NOMO-1 treated with dmso at 0.1 percent for 144 hours (cell line): ENCODE data around the gene PRCP.

Experiments
- DNase-seq: peaks from one replicate; lab custom pipeline; 2025; ENCODE audit not compliant: unreplicated experiment; lab: John Stamatoyannopoulos, UW

PRCP gene

GRCh38 chr11:82907371-82907770 is 7.1 kb upstream of the PRCP start:
- no peak for DNase-seq

GRCh38 chr11:82906931-82907330 is 6.7 kb upstream of the PRCP start:
- DNase-seq = no peak

DNA sequence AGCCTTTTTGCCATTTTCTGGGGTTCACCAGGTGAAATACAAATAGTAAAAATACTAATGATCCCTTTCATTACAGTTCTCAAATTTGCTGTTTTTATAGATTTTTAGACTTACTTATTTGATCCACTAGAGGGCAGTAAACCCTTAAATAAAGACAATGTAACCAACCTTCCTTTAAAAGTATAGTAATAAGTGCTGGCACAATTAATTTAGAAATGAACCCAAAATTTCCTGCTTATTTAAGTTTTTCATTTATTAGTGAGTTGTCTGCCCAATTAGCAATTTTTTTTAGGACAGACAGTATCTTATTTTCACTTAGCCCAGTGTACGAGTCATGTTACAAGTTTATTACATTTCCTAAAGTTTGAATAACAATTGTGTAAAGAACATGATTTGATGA is 6.0 kb upstream of the PRCP start:
- DNase-seq = no peak

DNA sequence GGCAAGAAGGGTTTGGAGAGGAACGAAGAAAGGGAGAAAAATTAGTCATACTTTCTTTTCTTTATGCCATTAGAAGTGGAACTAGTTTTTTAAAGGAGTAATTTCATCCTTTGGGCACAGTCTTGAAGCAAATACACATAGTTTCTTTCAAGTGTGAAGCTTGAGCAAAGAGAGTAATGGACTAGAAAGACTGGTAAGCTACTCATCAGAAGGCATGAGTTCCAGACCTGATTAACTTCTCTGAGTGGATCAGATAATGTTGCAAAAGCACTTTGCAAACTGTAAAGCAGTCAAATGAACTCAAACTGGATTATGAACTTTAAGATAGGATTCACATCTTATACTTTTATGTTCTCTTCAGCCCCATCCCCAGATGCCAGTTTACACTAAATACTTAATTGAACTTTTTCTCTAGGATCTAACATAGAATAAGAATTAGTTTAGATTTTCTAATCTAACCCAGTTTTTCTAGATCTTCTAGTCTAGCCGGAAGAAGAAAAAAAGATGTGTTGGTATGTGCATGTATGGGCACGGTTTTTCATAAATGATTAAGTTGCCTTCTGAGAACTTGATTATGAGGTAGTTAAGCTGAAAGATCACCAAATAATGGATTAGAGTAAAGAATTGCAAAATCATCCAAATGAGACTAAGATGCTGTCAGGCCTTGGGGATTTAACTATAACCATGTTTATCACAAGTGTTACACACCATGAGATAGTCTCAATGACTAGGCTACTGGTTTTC is 3.8 kb upstream of the PRCP start:
- DNase-seq = no peak

DNA sequence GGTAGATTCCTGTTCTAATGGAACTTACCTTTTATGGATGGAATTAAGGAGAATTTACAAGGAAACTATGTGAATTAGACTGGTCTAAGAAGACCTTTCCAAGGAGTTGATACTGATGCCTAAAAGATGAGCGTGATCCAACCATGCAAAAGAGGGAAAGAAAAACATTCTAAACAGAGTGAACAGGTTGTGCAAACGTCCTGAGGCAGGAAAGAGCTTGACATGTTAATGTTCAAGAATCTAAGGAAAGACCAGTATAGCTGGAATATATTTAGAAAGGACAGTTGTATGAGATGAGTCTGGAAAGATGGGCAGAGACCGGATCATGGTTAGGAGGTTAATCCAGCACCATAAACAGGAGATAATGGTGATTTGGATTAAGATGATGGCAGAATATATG is 2.6 kb upstream of the PRCP start:
- no peak for DNase-seq

DNA sequence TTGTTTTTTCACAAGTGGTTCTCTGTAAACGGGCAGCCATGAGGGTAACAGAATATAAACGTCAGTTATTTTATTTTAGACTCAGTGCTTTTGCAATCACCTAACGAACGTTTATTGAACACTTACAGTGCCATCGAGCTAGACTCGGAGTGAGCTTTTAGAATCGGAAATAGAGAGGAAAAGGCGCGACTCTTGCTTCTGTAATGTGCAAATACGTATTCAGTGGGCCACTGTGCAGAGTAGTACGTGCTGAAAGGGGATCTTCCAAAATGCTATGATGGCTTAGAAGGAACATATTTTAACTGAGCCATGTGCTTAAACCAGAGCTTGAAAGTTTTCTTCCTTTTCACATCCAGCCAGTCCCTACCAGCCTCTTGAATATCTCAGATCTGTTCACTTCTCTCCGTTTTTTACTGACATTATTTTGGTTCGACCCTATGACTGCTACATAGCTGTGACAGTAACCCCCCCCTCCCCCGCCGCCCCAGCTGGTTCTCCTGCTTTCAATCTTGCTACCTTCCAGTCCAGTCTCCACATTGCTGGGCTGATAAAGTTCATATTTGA is 1.8 kb upstream of the PRCP start:
- DNase-seq = no peak

DNA sequence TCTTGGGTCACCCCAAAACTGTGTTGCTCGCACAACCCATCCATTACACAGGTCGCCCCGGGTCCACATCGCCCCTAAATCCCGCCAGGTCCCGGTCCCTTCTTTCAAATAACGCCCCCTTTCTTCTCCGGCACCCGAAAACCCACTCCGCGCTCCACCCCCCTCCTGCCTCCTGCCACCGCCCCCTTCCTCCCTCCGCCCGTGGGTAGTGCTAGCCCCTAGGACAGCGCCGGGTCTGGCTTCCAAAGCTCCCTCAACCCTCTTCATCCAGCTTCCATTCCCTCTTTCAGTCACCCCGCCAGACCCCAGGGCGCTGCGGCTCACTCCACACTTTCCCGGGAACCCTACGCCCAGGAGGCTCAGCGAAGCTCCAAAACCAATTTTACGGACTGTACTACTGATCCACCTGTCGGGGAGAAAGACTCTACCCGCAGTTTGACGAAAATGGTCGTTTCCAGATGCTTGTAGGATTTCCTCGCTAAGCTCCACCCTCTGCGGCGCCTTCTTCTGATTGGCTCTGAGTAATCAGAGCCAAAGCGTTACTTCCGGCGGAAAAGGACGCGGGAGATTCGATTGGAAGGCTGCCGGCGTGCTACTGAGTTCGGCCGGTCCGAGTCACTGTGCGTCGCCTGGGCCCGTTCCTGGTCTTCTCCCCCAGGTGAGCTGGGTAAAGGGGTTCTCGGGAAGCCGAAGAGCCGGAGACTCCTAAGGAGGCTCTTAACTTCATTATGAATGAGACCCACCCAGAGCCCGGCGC is 1.1 kb upstream of the PRCP start, which contains the start of gene DDIAS:
Gene DDIAS (plus strand): TSS at position 572 of the 757 bp plus-strand sequence. CDS start 13,003 bp downstream, outside the sequence.
- peak; percentile 94 for DNase-seq

DNA sequence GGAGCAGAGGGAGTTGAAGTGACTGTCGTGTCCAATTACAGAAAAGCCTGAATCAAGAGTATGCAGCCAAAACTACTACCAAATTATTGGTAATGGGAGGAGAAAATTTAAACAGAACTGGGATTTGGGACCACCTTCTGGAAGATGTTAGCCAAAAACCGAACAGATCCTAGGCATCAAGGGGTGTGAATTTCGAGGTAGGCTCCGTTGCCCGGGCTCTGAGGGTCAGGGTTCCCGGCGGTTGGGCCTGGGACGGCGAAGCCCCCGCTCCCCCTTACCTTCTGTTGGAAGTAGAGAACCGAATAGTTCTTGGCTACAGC is 313 bp downstream of the PRCP start:
- no peak for DNase-seq

DNA sequence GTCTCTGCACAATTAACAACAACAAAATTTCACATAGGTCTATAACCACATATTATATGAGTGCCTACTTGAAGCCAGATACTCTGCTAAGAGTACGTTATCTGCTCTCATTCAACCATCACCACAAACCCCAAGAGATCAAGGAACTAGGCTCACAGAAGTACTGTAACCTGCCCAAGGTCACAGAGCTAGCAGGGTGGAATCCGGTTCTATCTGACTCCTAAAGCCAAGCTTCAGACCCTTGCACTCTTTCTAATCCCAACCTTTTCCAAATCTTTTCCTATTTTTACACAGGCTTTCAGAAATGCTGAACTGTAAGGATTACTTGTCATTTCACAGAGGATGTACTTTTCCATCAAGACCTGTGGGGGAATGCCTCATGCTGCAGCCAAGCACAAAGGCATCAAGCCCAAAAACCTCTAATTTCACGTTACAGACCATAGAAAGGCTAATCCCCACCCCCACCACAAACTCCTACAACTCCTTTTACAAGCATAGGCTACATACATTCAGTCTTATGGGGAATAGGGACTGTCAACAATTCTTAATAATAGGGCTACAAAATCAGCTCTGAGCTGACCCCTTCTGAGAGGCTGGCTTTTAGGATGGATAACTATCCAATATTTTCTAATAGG is 927 bp downstream of the PRCP start:
- DNase-seq = no peak

GRCh38 chr11:82898241-82898640 is 2.0 kb downstream of the PRCP start:
- DNase-seq = no peak

DNA sequence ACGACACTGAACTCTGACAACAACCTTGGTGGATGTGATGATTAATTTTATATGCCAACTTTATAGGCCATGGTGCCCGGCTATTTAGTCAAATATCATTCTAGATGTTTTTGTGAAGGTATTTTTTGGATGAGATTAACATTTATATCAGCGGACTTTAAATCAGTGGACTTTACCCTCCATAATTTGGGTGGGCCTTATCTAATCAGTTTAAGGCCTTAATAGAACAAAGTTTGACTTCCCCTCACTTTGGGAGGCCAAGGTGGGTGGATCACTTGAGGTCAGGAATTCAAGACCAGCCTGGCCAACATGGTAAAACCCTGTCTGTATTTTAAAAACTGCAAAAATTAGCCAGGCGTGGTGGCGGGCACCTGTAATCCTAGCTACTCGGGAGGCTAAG is 4.0 kb downstream of the PRCP start:
- no peak for DNase-seq

GRCh38 chr11:82895437-82896091 is 4.7 kb downstream of the PRCP start:
- peak; percentile 68 for DNase-seq

GRCh38 chr11:82892611-82893169 is 7.5 kb downstream of the PRCP start:
- DNase-seq = no peak

DNA sequence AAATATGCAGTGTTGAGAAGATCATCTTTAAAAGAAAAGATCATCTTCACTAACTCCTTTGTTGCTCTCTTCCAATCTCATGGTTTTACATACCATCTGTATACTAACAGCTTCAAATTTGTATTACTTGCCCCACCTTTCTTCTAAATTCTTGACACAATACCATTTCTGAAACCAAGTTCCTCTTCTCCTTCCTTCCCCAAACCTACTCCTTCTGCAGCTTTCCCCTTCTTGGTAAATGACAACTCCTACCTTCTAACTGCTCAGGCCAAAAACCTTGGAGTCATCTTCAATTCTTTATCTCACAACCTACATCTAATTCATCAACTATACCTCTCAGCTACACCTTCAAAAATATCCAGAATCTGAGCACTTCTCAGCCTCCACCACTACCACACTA is 9.3 kb downstream of the PRCP start:
- peak; percentile 27 for DNase-seq

- no peak for DNase-seq
Observed at GRCh38 chr11:82890002-82890341, 10.3 kb downstream of the PRCP start.

- DNase-seq = peak; percentile 86
Observed at GRCh38 chr11:82889133-82890001, 10.9 kb downstream of the PRCP start.

GRCh38 chr11:82883853-82884252 is 16.4 kb downstream of the PRCP start:
- peak; percentile 51 for DNase-seq

- no peak for DNase-seq
Observed at GRCh38 chr11:82874646-82875523, 25.3 kb downstream of the PRCP start.

DNA sequence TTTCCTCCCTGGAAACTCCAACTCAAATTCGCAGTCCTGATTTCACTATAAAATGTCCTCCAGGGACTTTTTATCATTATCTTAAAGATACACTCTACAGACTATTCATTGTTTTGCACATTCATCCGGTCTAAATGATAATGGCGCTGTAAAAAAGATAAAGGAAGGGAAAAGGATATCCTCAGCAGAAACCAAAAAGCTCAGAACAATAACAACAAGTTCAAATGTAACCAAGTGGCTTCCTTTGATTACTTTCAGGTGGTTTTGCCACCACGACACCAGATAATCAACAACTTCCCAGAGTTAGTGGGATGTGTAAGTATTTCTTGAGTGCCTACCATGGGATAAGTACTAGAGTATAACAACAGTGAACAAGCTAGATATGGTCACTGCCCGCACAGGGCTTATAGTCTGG is 26.3 kb downstream of the PRCP start:
- DNase-seq = no peak
